Right cardiac atrium (tissue), 5 donors: ENCODE measurements around the gene TMEM82. TPM values are rescaled to one million over a fixed set of nuclear protein-coding genes. Genes with fewer than 3 reads are reported as not detected.

Source experiments
- ATAC-seq, 2 donors: fragments of 200-7000 bp; cut with Tn5 transposase; one replicate each; pipeline versions ENCODE4 v1.8.0 to v1.9.1; 2020; ENCODE audit warnings: moderate library complexity in 2 of 2, mild to moderate bottlenecking in 1 of 2
- DNase-seq, 3 donors: peaks; one replicate each; pipeline ENCODE4 v3.0.0-alpha.2; 2020
- H3K27ac ChIP-seq: one replicate; pipeline ENCODE4 v1.5.1; 2013; ENCODE audit warnings: mild to moderate bottlenecking, low read length, control low read depth, moderate library complexity
- H3K27me3 ChIP-seq: one replicate; pipeline ENCODE4 v1.6.1; 2013; ENCODE audit not compliant: control insufficient read depth, insufficient read depth
- H3K4me1 ChIP-seq: one replicate; pipeline ENCODE4 v1.6.1; 2013; ENCODE audit warnings: low read length; ENCODE audit not compliant: control insufficient read depth, insufficient read depth
- H3K4me3 ChIP-seq: one replicate; pipeline ENCODE4 v1.5.1; 2013; ENCODE audit warnings: low read length, control low read depth
- H3K9me3 ChIP-seq: one replicate; pipeline ENCODE4 v1.6.1; 2013; ENCODE audit warnings: low read length; ENCODE audit not compliant: control insufficient read depth
- WGBS: extraction: QIAGEN DNeasy Blood & Tissue Kit; methylation state at CpG from one replicate; pipeline ENCODE4 v1.1.7; 2013; 5-methylcytosine and 5-hydroxymethylcytosine counted together
- intact Hi-C, 4 donors: fragments of 100-400 bp; cut with DNase I; formaldehyde crosslinking; loops; one replicate each; pipeline versions ENCODE4 v1.11.0 to v1.14.0; 2022 to 2023
- polyA plus RNA-seq: library from polyadenylated mRNA; stranded (reverse); fragments of 200-250 nt; gene quantifications from one replicate; pipeline ENCODE4 v1.2.3, GENCODE V29; 2013
- total RNA-seq, 4 donors: library from RNA; stranded (reverse); fragmentation: NEBNext Ultra II Directional; extraction: Animal tissue kit (Norgen Biotek cat#: 25700); gene quantifications; one replicate each; pipeline ENCODE4 v1.2.1, GENCODE V29; 2021
- donor health status: healthy with polysubstance abuse.
- donor health status: DM: no; HTN: yes; CAD: no.
- donor health status: DM: no; HTN: no; CAD: no.
- donor health status: DM: no; HTN: yes; CAD: no; lungs with severe emphysema.
- donor health status: DM: yes; HTN: yes; CAD: no.

The TMEM82 gene
- total and polyA plus RNA-seq, 5 donors = not detected

DNA sequence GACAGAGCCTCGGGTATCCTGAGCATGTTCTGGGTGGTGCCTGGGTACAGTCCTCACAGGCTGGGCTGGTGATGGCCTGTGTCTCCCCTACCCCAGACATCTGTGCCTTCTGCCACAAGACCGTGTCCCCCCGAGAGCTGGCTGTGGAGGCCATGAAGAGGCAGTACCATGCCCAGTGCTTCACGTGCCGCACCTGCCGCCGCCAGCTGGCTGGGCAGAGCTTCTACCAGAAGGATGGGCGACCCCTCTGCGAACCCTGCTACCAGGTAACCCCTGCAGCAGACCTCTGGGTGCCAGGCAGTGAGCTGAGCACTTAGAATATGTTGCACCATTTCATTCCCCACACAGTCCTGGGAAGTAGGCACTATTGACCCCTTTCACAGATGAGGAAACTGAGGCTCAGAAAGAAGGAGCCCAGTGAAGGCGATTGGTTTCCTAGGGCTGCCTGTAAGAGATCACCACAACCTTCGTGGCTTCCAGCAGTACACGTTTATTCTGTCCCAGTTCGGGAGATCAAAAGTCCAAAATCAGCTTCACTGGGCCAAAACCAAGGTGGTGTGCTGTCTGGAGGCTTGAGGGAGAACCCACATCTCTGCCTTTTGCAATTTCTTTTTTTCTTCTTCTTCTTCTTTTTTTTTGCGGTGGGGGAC is 28.1 kb downstream of the TMEM82 start:
- DNase-seq (no peak), ATAC-seq (no peak)
- Histone ChIP-seq H3K27ac (no peak overlapping the region), H3K4me1 (no peaks in the 10 kb centered on the region), H3K27me3 (no peaks in the 10 kb centered on the region), H3K4me3 (no peak overlapping the region), H3K9me3 (no peaks in the 10 kb centered on the region)
- intact Hi-C loops = no loop called here
- WGBS = 94% methylated on average over 14 of the region's 14 CpGs

DNA sequence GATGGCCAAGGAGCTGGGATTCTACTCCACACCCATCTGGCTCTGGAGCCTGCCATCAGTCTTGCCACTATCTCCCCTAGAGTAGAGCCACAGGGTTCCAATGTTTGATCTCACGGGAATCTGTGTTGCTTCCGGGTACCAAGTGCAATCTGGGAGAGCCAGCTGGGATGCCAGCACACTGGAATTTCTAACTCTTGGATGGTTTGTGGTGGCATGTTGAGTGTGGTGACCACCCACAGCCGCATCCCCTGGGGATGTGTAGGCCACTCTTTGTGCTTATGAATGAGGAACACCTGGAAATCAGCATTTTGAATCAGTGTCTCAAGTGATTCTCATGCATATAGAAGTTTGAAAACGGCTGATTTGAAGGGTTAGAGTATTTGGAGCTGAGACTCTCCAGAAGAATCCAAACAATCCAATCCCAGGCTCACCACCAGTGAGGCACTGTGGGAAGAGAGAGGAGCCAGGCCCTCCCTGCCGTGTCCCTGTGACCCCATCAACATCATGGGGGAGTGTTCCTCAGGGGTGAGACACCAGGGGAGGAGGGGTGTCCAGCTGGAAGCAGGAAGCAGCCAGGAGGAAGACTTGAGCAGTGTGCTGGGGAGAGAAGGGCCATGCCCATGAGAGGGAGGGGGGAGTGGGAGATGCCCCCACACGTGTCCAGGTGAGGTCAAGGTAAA is 29.7 kb downstream of the TMEM82 start:
- H3K9me3 ChIP-seq = no peaks in the 10 kb centered on the region
- H3K4me1 ChIP-seq = no peaks in the 10 kb centered on the region
- WGBS = 67% methylated on average over 6 of the region's 6 CpGs
- no peaks in the 10 kb centered on the region for H3K27me3 ChIP-seq
- DNase-seq = no peak
- intact Hi-C loops = no loop called here
- no peak for ATAC-seq
- H3K4me3 ChIP-seq = no peak overlapping the region
- no peak overlapping the region for H3K27ac ChIP-seq

DNA sequence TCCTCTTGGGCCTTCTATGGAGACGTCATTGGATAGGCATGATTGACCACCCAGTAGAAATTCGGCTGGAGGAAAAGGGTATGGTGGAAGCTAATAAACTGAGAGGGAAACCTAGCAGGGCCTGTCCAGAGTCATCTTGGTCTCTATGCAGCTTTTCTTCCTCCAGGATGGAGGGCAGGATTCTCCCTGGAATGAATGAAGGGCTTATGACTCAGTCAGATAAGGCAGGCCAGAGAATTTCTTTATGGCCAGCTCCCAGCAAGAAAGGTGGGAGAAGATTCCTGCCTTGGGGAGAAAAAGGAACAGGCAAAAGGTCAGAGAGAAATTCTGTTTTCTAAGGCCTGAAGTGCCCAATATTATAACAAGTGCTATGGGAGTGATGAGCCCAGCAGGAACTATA is 33.4 kb downstream of the TMEM82 start:
- no peak overlapping the region for H3K4me3 ChIP-seq
- H3K9me3 ChIP-seq = no peaks in the 10 kb centered on the region
- WGBS = 77% methylated on average over 2 of the region's 2 CpGs
- intact Hi-C loops = no loop called here
- no peaks in the 10 kb centered on the region for H3K27me3 ChIP-seq
- H3K4me1 ChIP-seq = no peaks in the 10 kb centered on the region
- no peak overlapping the region for H3K27ac ChIP-seq
- no peak for DNase-seq
- no peak for ATAC-seq

DNA sequence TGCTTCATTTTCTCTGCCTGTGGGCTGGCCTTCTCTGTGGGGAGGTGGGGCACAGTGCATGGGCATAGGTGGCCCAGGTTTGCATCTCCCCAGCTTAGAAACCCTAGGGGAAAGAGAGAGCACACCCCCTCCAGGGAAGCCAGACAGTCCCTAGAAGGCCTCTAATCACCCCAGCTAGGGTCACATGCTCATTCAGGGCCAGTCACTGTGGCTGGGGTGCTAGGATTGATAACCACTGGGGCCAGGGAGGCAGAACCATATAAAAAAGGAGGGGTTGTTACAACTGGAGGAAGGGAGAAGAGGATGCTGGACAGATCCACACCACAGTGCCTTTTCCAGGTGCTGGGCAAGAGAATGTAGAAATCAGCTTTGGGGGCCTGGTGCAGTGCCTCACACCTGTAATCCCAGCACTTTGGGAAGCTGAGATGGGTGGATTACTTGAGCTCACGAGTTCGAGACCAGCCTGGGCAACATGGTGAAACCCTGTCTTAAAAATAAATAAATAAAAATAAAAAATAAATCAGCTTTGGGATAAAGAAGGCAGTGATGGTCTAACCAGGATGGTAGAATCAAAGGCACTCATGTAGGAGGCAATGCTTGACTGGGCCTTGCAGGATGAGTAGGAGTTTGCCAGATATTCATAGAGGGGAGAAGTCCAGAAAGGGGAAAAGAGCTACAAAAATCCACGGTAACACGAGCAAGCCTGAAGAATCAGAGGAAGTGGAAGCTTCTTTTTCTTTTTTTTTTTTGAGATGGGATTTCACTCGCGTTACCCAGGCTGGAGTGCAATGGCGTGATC is 35.8 kb downstream of the TMEM82 start:
- no peaks in the 10 kb centered on the region for H3K9me3 ChIP-seq
- H3K27me3 ChIP-seq = no peaks in the 10 kb centered on the region
- 82% methylated on average over 7 of the region's 7 CpGs for WGBS
- no peak for DNase-seq
- intact Hi-C loops = no loop called here
- no peaks in the 10 kb centered on the region for H3K4me1 ChIP-seq
- no peak overlapping the region for H3K4me3 ChIP-seq
- no peak for ATAC-seq
- no peak overlapping the region for H3K27ac ChIP-seq

DNA sequence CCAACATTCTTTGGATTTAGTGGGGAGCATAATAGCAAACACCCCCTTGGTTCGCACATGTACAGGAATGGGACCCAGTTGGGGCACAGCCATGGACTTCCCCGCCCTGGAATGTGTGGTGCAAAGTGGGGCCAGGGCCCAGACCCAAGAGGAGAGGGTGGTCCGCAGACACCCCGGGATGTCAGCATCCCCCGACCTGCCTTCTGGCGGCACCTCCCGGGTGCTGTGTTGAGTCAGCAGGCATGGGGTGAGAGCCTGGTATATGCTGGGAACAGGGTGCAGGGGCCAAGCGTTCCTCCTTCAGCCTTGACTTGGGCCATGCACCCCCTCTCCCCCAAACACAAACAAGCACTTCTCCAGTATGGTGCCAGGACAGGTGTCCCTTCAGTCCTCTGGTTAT is 43.4 kb downstream of the TMEM82 start:
- DNase-seq (no peak), ATAC-seq (peak; percentile 15 to 21)
- WGBS = 93% methylated on average over 8 of the region's 8 CpGs
- intact Hi-C loops = no loop called here
- no peak overlapping the region for H3K4me3 ChIP-seq
- no peak overlapping the region for H3K27ac ChIP-seq
- no peaks in the 10 kb centered on the region for H3K27me3 ChIP-seq
- peaks cover 7% of the 10 kb centered on the region for H3K4me1 ChIP-seq
- H3K9me3 ChIP-seq = no peaks in the 10 kb centered on the region

GRCh38 chr1:15786581-15786980 is 44.3 kb downstream of the TMEM82 start:
- peak; percentile 64 to 76 (median 75) for DNase-seq
- 66% methylated on average over 10 of the region's 10 CpGs for WGBS
- intact Hi-C loops = no loop called here
- no peaks in the 10 kb centered on the region for H3K27me3 ChIP-seq
- no peaks in the 10 kb centered on the region for H3K9me3 ChIP-seq
- ATAC-seq = peak; percentile 58 to 66
- H3K27ac ChIP-seq = no peak overlapping the region
- H3K4me1 ChIP-seq = peaks cover 7% of the 10 kb centered on the region
- no peak overlapping the region for H3K4me3 ChIP-seq

GRCh38 chr1:15788624-15789301 is 46.5 kb downstream of the TMEM82 start:
- no peak overlapping the region for H3K27ac ChIP-seq
- ATAC-seq = no peak
- DNase-seq = no peak
- H3K4me1 ChIP-seq = peaks cover 7% of the 10 kb centered on the region
- H3K9me3 ChIP-seq = no peaks in the 10 kb centered on the region
- H3K27me3 ChIP-seq = no peaks in the 10 kb centered on the region
- H3K4me3 ChIP-seq = no peak overlapping the region
- WGBS = 72% methylated on average over 13 of the region's 13 CpGs
- intact Hi-C loops = no loop called here

DNA sequence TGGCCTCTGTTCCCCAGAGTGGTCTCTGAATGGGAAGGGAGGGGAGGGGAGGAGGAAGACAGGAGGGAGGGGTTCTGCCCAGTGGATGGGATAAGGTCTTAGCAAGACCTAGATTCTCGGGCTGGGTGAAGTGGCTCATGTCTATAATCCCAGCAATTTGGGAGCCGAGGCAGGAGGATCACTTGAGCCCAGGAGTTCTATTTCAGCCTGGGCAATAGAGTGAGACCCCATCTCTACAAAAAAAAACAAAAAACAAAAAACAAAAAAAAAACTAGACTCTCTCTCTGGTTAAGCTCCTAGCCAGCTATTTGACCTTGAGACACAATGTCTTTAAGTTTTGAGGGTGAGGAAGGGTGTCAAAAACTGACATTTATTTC is 53.8 kb downstream of the TMEM82 start:
- H3K4me3 ChIP-seq = no peak overlapping the region
- peaks cover 9% of the 10 kb centered on the region for H3K4me1 ChIP-seq
- intact Hi-C loops = no loop called here
- H3K27ac ChIP-seq = no peak overlapping the region
- DNase-seq (no peak), ATAC-seq (no peak)
- no peaks in the 10 kb centered on the region for H3K27me3 ChIP-seq
- WGBS = 94% methylated on average over 2 of the region's 2 CpGs
- no peaks in the 10 kb centered on the region for H3K9me3 ChIP-seq

Other genes starting within 250 kb of the TMEM82 start
- gene CASP9, start 218.3 kb upstream of the TMEM82 start, total RNA-seq = 10 to 100 TPM in 3 of 4 donors, 1 to 10 TPM in 1; 8.1 to 14.2 (median 13.1) TPM
- gene CASP9, start 218.3 kb upstream of the TMEM82 start, polyA plus RNA-seq = 12.8 TPM
- gene DNAJC16, start 215.7 kb upstream of the TMEM82 start, total RNA-seq = 10 to 100 TPM; 16.2 to 22.6 (median 18.7) TPM
- 5.4 TPM for gene DNAJC16, start 215.7 kb upstream of the TMEM82 start, polyA plus RNA-seq
- gene AGMAT, start 157.4 kb upstream of the TMEM82 start, total RNA-seq = under 1 TPM in 2 of 4 donors, not detected in 2; 0.12 to 0.40 TPM
- 0.07 TPM for gene AGMAT, start 157.4 kb upstream of the TMEM82 start, polyA plus RNA-seq
- gene DDI2, start 125.0 kb upstream of the TMEM82 start, total RNA-seq = 10 to 100 TPM; 23.1 to 27.0 (median 25.4) TPM
- 9.8 TPM for gene DDI2, start 125.0 kb upstream of the TMEM82 start, polyA plus RNA-seq
- 10 to 100 TPM; 72.1 to 85.1 (median 76.1) TPM for gene PLEKHM2, start 58.2 kb upstream of the TMEM82 start, total RNA-seq
- 71.8 TPM for gene PLEKHM2, start 58.2 kb upstream of the TMEM82 start, polyA plus RNA-seq
- gene SLC25A34, start 6.2 kb upstream of the TMEM82 start, total RNA-seq = 1 to 10 TPM; 3.0 to 4.4 (median 3.3) TPM
- 8.1 TPM for gene SLC25A34, start 6.2 kb upstream of the TMEM82 start, polyA plus RNA-seq
- 100 to 1,000 TPM in 1 of 4 donors, 10 to 100 TPM in 3; 83.6 to 112 (median 94.6) TPM for gene FBLIM1, start 16.3 kb downstream of the TMEM82 start, total RNA-seq
- 95.0 TPM for gene FBLIM1, start 16.3 kb downstream of the TMEM82 start, polyA plus RNA-seq
- 1 to 10 TPM; 3.3 to 4.0 (median 3.5) TPM for gene UQCRHL, start 65.2 kb downstream of the TMEM82 start, total RNA-seq
- 11.7 TPM for gene UQCRHL, start 65.2 kb downstream of the TMEM82 start, polyA plus RNA-seq
- 10 to 100 TPM; 25.9 to 34.2 (median 31.9) TPM for gene SPEN, start 105.2 kb downstream of the TMEM82 start, total RNA-seq
- 15.2 TPM for gene SPEN, start 105.2 kb downstream of the TMEM82 start, polyA plus RNA-seq
- gene ZBTB17, start 233.6 kb downstream of the TMEM82 start, total RNA-seq = 10 to 100 TPM; 22.8 to 27.0 (median 24.0) TPM
- 22.1 TPM for gene ZBTB17, start 233.6 kb downstream of the TMEM82 start, polyA plus RNA-seq